ENCODE data around the gene NEK5.

NEK5 gene

DNA sequence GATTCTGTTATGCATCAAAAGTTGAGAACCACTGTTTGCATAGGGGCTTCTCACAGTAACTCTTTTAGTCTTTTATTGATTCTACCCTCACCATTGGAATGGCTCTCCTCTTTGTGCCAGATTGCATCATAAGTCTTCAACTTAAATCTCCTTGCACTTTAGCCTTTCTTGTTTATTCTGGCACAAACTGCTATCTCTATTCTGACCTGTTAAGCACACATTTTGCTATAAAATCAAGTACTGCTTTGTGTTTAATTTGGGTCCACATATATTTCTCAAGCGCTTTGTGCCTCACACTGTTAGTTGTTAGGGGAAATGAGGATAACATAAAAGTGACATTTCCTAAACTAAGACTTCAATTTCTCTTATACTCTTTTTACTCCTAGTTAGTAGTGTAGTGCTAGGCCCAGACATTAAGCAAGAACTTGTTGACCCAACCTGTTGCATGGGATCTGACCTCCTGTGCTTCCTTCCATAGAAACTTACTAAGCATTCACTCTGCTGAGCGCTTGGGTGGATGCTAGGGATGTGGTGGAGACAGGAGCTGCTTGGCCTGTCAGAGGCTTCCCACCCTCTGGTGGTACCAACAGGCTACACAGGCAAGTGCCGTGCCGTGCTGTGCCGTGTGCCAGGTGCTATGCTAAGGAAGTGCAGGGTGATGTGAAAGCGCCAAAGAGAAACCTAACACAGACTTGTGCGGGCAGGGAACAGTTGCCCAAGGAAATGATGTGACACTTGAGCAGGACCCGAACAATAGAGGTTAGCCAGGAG, 103.2 kb downstream of the NEK5 start:
- DNase-seq = no peak
- Histone ChIP-seq H3K9me3 (ENCODE audit: control insufficient read depth, low read length) (no peaks in the 10 kb centered on the region), H3K27ac (ENCODE audit: insufficient read depth, low read length, poor library complexity, severe bottlenecking) (no peak overlapping the region), H3K4me3 (ENCODE audit: insufficient read depth, low read depth, low read length, poor library complexity, severe bottlenecking) (no peak overlapping the region), H3K27me3 (replicated peaks; ENCODE audit: control insufficient read depth, insufficient read depth, low read length, poor library complexity, severe bottlenecking) (no peaks in the 10 kb centered on the region), H3K4me1 (ENCODE audit: control insufficient read depth, insufficient read depth, low read length, poor library complexity, severe bottlenecking) (no peaks in the 10 kb centered on the region), H3K36me3 (ENCODE audit: control insufficient read depth, insufficient read depth, low read length) (peaks cover 27% of the 10 kb centered on the region)

- no peak for DNase-seq
- H3K36me3 ChIP-seq (ENCODE audit: control insufficient read depth, insufficient read depth, low read length) = peaks cover 39% of the 10 kb centered on the region
These were observed 104.4 kb downstream of the NEK5 start, which contains the start of gene UTP14C for GRCh38 chr13:52024481-52024880. TSS of gene UTP14C (plus strand) at chr13:52024691. CDS start at chr13:52028805, 4,114 bp downstream.

DNA sequence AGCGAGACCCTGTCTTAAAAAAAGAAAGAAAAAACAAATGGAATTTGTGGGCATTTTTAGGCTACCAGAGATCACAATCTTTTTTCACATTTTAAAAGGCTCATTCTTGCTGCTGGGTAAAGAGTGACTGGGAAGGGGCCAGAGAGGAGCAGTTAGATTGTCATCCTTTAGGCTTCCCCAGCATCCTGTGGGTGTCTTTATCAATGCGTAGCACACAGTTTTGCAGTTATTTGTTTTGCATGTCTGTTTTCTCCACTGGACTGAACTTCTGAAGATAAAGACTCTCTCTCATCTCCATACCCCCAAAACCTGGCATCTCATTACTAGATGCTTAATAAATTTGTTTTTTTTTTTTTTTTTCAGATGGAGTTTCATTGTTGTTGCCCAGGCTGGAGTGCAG, 106.5 kb downstream of the NEK5 start:
- Histone ChIP-seq H3K36me3 (ENCODE audit: control insufficient read depth, insufficient read depth, low read length) (peaks cover 41% of the 10 kb centered on the region), H3K27ac (ENCODE audit: insufficient read depth, low read length, poor library complexity, severe bottlenecking) (no peak overlapping the region), H3K9me3 (ENCODE audit: control insufficient read depth, low read length) (no peaks in the 10 kb centered on the region), H3K4me3 (ENCODE audit: insufficient read depth, low read depth, low read length, poor library complexity, severe bottlenecking) (no peak overlapping the region), H3K27me3 (replicated peaks; ENCODE audit: control insufficient read depth, insufficient read depth, low read length, poor library complexity, severe bottlenecking) (no peaks in the 10 kb centered on the region), H3K4me1 (ENCODE audit: control insufficient read depth, insufficient read depth, low read length, poor library complexity, severe bottlenecking) (no peaks in the 10 kb centered on the region)
- DNase-seq = no peak

More at GRCh38 chr13:52024481-52024880, 104.4 kb downstream of the NEK5 start, which contains the start of gene UTP14C:
- Histone ChIP-seq H3K27ac (ENCODE audit: insufficient read depth, low read length, poor library complexity, severe bottlenecking) (no peak within 1 kb of the TSS), H3K27me3 (replicated peaks; ENCODE audit: control insufficient read depth, insufficient read depth, low read length, poor library complexity, severe bottlenecking) (no peaks in the 10 kb centered on the region), H3K9me3 (ENCODE audit: control insufficient read depth, low read length) (no peaks in the 10 kb centered on the region), H3K4me1 (ENCODE audit: control insufficient read depth, insufficient read depth, low read length, poor library complexity, severe bottlenecking) (no peaks in the 10 kb centered on the region), H3K4me3 (ENCODE audit: insufficient read depth, low read depth, low read length, poor library complexity, severe bottlenecking) (no peak within 1 kb of the TSS)

DNA sequence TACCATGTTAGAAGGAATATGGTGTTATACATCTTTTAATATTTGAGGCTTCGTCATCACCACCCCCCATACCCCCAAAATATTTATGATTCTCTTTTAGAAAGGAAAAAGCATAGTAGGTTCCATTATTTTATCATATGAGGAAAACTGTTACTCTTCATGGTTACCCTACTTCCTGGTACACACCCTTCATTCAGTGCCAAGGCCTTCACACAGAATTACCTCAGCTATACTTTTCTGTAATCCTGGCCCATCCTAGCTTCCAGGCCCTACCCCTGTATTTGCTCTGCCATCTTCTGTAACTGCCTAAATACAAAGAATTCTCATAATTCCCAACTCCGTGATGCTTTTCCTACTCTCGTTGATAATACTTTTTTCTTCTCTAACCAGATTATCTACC, 108.7 kb downstream of the NEK5 start:
- DNase-seq = no peak
- Histone ChIP-seq H3K4me1 (ENCODE audit: control insufficient read depth, insufficient read depth, low read length, poor library complexity, severe bottlenecking) (no peaks in the 10 kb centered on the region), H3K27me3 (replicated peaks; ENCODE audit: control insufficient read depth, insufficient read depth, low read length, poor library complexity, severe bottlenecking) (no peaks in the 10 kb centered on the region), H3K4me3 (ENCODE audit: insufficient read depth, low read depth, low read length, poor library complexity, severe bottlenecking) (no peak overlapping the region), H3K36me3 (ENCODE audit: control insufficient read depth, insufficient read depth, low read length) (peaks cover 37% of the 10 kb centered on the region), H3K27ac (ENCODE audit: insufficient read depth, low read length, poor library complexity, severe bottlenecking) (no peak overlapping the region), H3K9me3 (ENCODE audit: control insufficient read depth, low read length) (no peaks in the 10 kb centered on the region)

DNA sequence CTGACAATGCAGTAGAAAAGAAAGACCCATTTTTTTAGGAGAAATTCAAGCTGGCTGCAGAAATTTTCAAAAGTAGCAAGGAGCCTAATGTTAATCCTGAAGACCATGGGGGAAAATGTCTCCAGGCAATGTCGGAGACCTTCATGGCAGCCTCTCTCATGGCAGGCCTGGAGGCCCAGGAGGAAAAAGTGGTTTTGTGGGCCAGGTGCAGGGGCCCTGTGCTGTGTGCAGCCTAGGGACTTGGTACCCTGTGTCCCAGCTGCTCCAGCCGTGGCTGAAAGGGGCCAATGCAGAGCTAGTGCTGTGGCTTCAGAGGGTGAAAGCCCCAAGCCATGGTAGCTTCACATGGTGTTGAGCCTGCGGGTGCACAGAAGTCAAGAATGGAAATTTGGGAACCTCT, 112.6 kb downstream of the NEK5 start:
- Histone ChIP-seq H3K4me1 (ENCODE audit: control insufficient read depth, insufficient read depth, low read length, poor library complexity, severe bottlenecking) (peaks cover 5% of the 10 kb centered on the region), H3K36me3 (ENCODE audit: control insufficient read depth, insufficient read depth, low read length) (peaks cover 25% of the 10 kb centered on the region), H3K9me3 (ENCODE audit: control insufficient read depth, low read length) (no peaks in the 10 kb centered on the region), H3K27ac (ENCODE audit: insufficient read depth, low read length, poor library complexity, severe bottlenecking) (no peak overlapping the region), H3K4me3 (ENCODE audit: insufficient read depth, low read depth, low read length, poor library complexity, severe bottlenecking) (no peak overlapping the region), H3K27me3 (replicated peaks; ENCODE audit: control insufficient read depth, insufficient read depth, low read length, poor library complexity, severe bottlenecking) (no peaks in the 10 kb centered on the region)
- DNase-seq = no peak

GRCh38 chr13:52012512-52012836, 116.4 kb downstream of the NEK5 start:
- Histone ChIP-seq H3K27ac (ENCODE audit: insufficient read depth, low read length, poor library complexity, severe bottlenecking) (peak overlapping the region; percentile 75), H3K27me3 (replicated peaks; ENCODE audit: control insufficient read depth, insufficient read depth, low read length, poor library complexity, severe bottlenecking) (no peaks in the 10 kb centered on the region), H3K9me3 (ENCODE audit: control insufficient read depth, low read length) (no peaks in the 10 kb centered on the region), H3K4me3 (ENCODE audit: insufficient read depth, low read depth, low read length, poor library complexity, severe bottlenecking) (peak overlapping the region; percentile 94), H3K4me1 (ENCODE audit: control insufficient read depth, insufficient read depth, low read length, poor library complexity, severe bottlenecking) (peaks cover 11% of the 10 kb centered on the region), H3K36me3 (ENCODE audit: control insufficient read depth, insufficient read depth, low read length) (peaks cover 4% of the 10 kb centered on the region)
- no peak for DNase-seq

DNA sequence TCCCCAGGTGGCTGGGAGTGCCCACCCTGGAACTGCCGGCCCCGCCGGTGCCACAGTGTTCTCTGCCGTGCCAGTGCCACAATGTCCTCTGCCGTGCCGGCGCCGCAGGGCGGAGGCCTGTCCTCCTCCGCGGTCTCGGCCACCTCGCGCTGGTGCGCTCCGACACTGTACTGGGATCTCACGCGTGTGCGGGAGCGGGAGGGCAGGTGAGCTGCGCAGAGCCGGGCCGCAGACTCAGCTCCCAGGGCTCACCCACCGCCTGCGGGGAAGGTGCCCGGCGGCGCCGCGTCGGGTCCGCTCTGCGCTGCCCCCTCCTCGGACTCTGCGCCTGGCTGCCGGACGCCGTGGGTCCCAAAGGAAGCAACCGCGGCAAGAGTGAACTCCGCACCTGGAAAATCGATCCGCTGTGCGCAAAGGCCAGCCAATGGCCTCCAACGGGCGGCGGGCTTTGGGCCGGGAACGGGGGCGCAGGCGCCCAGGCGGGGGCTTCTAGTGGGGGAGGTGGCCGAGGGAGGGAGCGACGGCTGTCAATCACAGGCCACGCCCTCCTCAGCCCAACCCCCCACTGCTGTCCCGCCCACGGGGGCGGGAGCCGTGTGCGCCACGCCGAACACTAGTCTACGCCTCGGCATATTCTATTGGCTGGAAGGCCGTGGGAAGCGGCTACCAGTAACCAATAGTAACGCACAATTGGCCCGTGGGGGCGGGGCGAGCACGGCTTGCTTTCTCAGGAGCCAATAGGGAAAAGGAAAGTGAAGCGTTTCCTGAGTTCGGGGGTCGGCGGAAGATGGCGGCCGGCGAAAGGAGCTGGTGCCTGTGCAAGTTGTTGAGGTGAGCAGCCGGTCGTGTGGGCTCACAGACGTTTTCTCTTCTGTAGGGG, 117.0 kb downstream of the NEK5 start, which contains the start of gene ALG11:
Gene ALG11, plus strand, starts transcription at position 767 of the 880 bp plus-strand sequence. Its CDS starts 21 bp downstream, at position 788.
- H3K27me3 ChIP-seq (replicated peaks; ENCODE audit: control insufficient read depth, insufficient read depth, low read length, poor library complexity, severe bottlenecking) = no peaks in the 10 kb centered on the region
- peak; percentile 98 to 99 (median 99) for DNase-seq
- peak within 1 kb of the TSS; percentile 94 for H3K4me3 ChIP-seq (ENCODE audit: insufficient read depth, low read depth, low read length, poor library complexity, severe bottlenecking)
- peak within 1 kb of the TSS; percentile 75 for H3K27ac ChIP-seq (ENCODE audit: insufficient read depth, low read length, poor library complexity, severe bottlenecking)
- H3K36me3 ChIP-seq (ENCODE audit: control insufficient read depth, insufficient read depth, low read length) = peaks cover 4% of the 10 kb centered on the region
- no peaks in the 10 kb centered on the region for H3K9me3 ChIP-seq (ENCODE audit: control insufficient read depth, low read length)
- H3K4me1 ChIP-seq (ENCODE audit: control insufficient read depth, insufficient read depth, low read length, poor library complexity, severe bottlenecking) = peaks cover 11% of the 10 kb centered on the region

GRCh38 chr13:52010890-52011631, 117.8 kb downstream of the NEK5 start, which contains the start of gene ATP7B:
TSS of gene ATP7B (minus strand) at chr13:52011450. CDS start at chr13:52011337, 113 bp downstream.
- Histone ChIP-seq H3K27me3 (replicated peaks; ENCODE audit: control insufficient read depth, insufficient read depth, low read length, poor library complexity, severe bottlenecking) (no peaks in the 10 kb centered on the region), H3K4me3 (ENCODE audit: insufficient read depth, low read depth, low read length, poor library complexity, severe bottlenecking) (peak within 1 kb of the TSS; percentile 94), H3K4me1 (ENCODE audit: control insufficient read depth, insufficient read depth, low read length, poor library complexity, severe bottlenecking) (peaks cover 11% of the 10 kb centered on the region), H3K27ac (ENCODE audit: insufficient read depth, low read length, poor library complexity, severe bottlenecking) (peak within 1 kb of the TSS; percentile 75), H3K9me3 (ENCODE audit: control insufficient read depth, low read length) (no peaks in the 10 kb centered on the region), H3K36me3 (ENCODE audit: control insufficient read depth, insufficient read depth, low read length) (no peaks in the 10 kb centered on the region)
- DNase-seq = peak in 1 of 3 donors; percentile 1

- Histone ChIP-seq H3K4me3 (ENCODE audit: insufficient read depth, low read depth, low read length, poor library complexity, severe bottlenecking) (no peak overlapping the region), H3K4me1 (ENCODE audit: control insufficient read depth, insufficient read depth, low read length, poor library complexity, severe bottlenecking) (peaks cover 11% of the 10 kb centered on the region), H3K9me3 (ENCODE audit: control insufficient read depth, low read length) (no peaks in the 10 kb centered on the region), H3K27me3 (replicated peaks; ENCODE audit: control insufficient read depth, insufficient read depth, low read length, poor library complexity, severe bottlenecking) (no peaks in the 10 kb centered on the region), H3K36me3 (ENCODE audit: control insufficient read depth, insufficient read depth, low read length) (no peaks in the 10 kb centered on the region), H3K27ac (ENCODE audit: insufficient read depth, low read length, poor library complexity, severe bottlenecking) (no peak overlapping the region)
- DNase-seq = no peak
These were observed 118.9 kb downstream of the NEK5 start for GRCh38 chr13:52009946-52010345.

Data from effector memory CD4-positive, alpha-beta T cell (primary cell).